ENCODE results near the gene ZBED5. TPM values are rescaled to one million over a fixed set of nuclear protein-coding genes. Genes with fewer than 3 reads are reported as not detected.
A peak's percentile ranks its signal among the peaks of the same experiment; 100 is the strongest.

The ZBED5 gene
- total and polyA plus RNA-seq, 2 of the 4 experiments (the other 2 are of a cell fraction): 28.2 to 30.8 TPM

DNA sequence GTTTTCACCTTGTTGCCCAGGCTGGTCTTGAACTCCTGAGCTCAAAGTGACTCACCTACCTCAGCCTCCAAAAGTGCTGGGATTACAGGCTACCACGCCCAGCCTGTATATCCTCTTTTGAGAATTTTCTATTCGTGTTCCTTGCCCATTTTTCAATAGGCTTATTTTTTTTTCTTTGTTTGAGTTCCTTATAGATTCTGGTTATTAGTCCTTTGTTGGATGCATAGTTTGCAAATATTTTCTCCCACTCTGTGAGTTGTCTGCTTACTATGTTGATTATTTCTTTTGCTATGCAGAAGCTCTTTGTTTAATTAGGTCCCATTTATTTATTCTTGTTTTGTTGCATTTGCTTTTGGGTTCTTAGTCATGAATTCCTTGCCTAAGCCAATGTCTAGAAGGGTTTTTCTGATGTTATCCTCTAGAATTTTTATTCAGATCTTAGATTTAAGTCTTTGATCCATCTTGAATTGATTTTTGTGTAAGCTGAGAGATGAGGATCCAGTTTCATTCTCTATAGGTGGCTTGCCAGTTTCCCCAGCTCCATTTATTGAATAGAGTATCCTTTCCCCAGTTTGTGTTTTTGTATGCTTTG lies 17.7 kb upstream of the ZBED5 start:
- H3K4me2 ChIP-seq (ENCODE audit: low read depth, low read length): peak overlapping the region; percentile 53; the same call in 1 of the 2 replicates
- in situ Hi-C loops (cut with MboI; ENCODE audit: low sequenced_read_pairs) (no loop called here), intact Hi-C loops (cut with micrococcal nuclease) (no loop called here), dilution Hi-C loops (cut with HindIII; ENCODE audit: low sequenced_read_pairs, unreplicated experiment) (no loop called here)
- peaks cover 3% of the 10 kb centered on the region; the same call in 1 of the 2 replicates for H3K9me1 ChIP-seq (ENCODE audit: insufficient read depth, low read length)
- no peaks in the 10 kb centered on the region for H4K20me1 ChIP-seq (ENCODE audit: insufficient read depth, low read length)
- peak overlapping the region; percentile 43; the same call in 1 of the 2 replicates for H2BK20ac ChIP-seq (ENCODE audit: low read depth, low read length)
- H2AK9ac ChIP-seq (replicated peaks; ENCODE audit: low read depth, low read length, poor library complexity): no peak overlapping the region
- no peak for DNase-seq
- peak overlapping the region; percentile 28; the same call in 1 of the 2 replicates for H3K4ac ChIP-seq (ENCODE audit: low read depth, low read length)
- peak overlapping the region in 1 of 2 experiments; percentile 37; a peak in 2 of 4 replicates for H4K8ac ChIP-seq (ENCODE audit: low read depth in 2 of 2, low read length in 2 of 2)
- no TSS peak for BruUV-seq (replicated peaks)
- peak overlapping the region; percentile 14; the same call in 1 of the 2 replicates for H4K91ac ChIP-seq (ENCODE audit: insufficient read depth, low read depth, low read length)
- ChIA-PET CTCF (interaction anchor here (1.6 kb wide), 1 partner anchor 31 kb away, joined by 3 read pairs; no protein-coding TSS in a partner anchor), POLR2A (ENCODE audit: unreplicated experiment) (no interaction called here)
- H3K23ac ChIP-seq (ENCODE audit: low read depth, low read length): no peak overlapping the region; the same call in 1 of the 2 replicates
- H2AFZ ChIP-seq (replicated peaks; ENCODE audit: low read length, poor library complexity): no peak overlapping the region
- H2BK5ac ChIP-seq (ENCODE audit: low read depth, low read length, poor library complexity, severe bottlenecking): peak overlapping the region; percentile 55
- peak overlapping the region; percentile 27; the same call in 1 of the 2 replicates for H3K14ac ChIP-seq (replicated peaks; ENCODE audit: low read depth, low read length)
- H2AK5ac ChIP-seq (ENCODE audit: low read depth, low read length): no peak overlapping the region; the same call in 1 of the 2 replicates
- H3K36me3 ChIP-seq (ENCODE audit: control insufficient read depth, insufficient read depth, low read length): no peaks in the 10 kb centered on the region
- H3K27me3 ChIP-seq (ENCODE audit: control insufficient read depth, insufficient read depth, low read length): no peaks in the 10 kb centered on the region
- TF ChIP-seq BHLHE40 (IDR thresholded peaks at IDR 0.05; ENCODE audit: low read depth, low read length) (no peak), MAFK (IDR thresholded peaks at IDR 0.05; ENCODE audit: low read depth, low read length) (no peak), CEBPB (IDR thresholded peaks at IDR 0.05; ENCODE audit: low read depth, low read length) (no peak), RAD21 (IDR thresholded peaks at IDR 0.05; ENCODE audit: low read length) (no peak), NFE2L2 (IDR thresholded peaks at IDR 0.05; ENCODE audit: low read depth, low read length) (no peak), RCOR1 (IDR thresholded peaks at IDR 0.05; ENCODE audit: insufficient replicate concordance, low read length) (no peak), MXI1 (IDR thresholded peaks at IDR 0.05; ENCODE audit: borderline replicate concordance, low read depth, low read length) (no peak)
- TF ChIP-seq, protein P1, sequence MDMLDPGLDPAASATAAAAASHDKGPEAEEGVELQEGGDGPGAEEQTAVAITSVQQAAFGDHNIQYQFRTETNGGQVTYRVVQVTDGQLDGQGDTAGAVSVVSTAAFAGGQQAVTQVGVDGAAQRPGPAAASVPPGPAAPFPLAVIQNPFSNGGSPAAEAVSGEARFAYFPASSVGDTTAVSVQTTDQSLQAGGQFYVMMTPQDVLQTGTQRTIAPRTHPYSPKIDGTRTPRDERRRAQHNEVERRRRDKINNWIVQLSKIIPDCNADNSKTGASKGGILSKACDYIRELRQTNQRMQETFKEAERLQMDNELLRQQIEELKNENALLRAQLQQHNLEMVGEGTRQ (IDR thresholded peaks at IDR 0.05; ENCODE audit: low read depth, low read length): no peak
- TF ChIP-seq, protein P2, sequence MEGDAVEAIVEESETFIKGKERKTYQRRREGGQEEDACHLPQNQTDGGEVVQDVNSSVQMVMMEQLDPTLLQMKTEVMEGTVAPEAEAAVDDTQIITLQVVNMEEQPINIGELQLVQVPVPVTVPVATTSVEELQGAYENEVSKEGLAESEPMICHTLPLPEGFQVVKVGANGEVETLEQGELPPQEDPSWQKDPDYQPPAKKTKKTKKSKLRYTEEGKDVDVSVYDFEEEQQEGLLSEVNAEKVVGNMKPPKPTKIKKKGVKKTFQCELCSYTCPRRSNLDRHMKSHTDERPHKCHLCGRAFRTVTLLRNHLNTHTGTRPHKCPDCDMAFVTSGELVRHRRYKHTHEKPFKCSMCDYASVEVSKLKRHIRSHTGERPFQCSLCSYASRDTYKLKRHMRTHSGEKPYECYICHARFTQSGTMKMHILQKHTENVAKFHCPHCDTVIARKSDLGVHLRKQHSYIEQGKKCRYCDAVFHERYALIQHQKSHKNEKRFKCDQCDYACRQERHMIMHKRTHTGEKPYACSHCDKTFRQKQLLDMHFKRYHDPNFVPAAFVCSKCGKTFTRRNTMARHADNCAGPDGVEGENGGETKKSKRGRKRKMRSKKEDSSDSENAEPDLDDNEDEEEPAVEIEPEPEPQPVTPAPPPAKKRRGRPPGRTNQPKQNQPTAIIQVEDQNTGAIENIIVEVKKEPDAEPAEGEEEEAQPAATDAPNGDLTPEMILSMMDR (conservative IDR thresholded peaks at IDR 0.05; ENCODE audit: low read depth, low read length): no peak
- TF ChIP-seq, protein P3, sequence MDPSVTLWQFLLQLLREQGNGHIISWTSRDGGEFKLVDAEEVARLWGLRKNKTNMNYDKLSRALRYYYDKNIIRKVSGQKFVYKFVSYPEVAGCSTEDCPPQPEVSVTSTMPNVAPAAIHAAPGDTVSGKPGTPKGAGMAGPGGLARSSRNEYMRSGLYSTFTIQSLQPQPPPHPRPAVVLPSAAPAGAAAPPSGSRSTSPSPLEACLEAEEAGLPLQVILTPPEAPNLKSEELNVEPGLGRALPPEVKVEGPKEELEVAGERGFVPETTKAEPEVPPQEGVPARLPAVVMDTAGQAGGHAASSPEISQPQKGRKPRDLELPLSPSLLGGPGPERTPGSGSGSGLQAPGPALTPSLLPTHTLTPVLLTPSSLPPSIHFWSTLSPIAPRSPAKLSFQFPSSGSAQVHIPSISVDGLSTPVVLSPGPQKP (IDR thresholded peaks at IDR 0.05; ENCODE audit: borderline replicate concordance, low read depth, low read length): no peak
- no peak overlapping the region for H3K4me3 ChIP-seq (ENCODE audit: insufficient read depth, low read depth, low read length)
- H3K79me1 ChIP-seq (ENCODE audit: low read depth in 1 of 2, low read length in 2 of 2): peaks cover 4 to 6% of the 10 kb centered on the region in 2 experiments; a peak in 3 of 4 replicates
- H4K5ac ChIP-seq (ENCODE audit: low read depth, low read length): peak overlapping the region; percentile 77; the same call in 1 of the 2 replicates
- H3K18ac ChIP-seq (ENCODE audit: low read depth, low read length): peak overlapping the region; percentile 70; the same call in 1 of the 2 replicates
- H3K9me3 ChIP-seq (ENCODE audit: control insufficient read depth, insufficient read depth, low read length): peaks cover 7% of the 10 kb centered on the region
- peak; percentile 35 for ATAC-seq (ENCODE audit: low read depth)
- H3K56ac ChIP-seq (ENCODE audit: extremely low read depth, insufficient read depth, low read length): no peak overlapping the region
- WGBS, 2 experiments (ENCODE audit: extremely low coverage in 2 of 2, insufficient read length in 1 of 2): no CpG with 5 or more reads among the region's 2 CpGs
- peak overlapping the region; percentile 70; the same call in 1 of the 3 replicates for H2BK15ac ChIP-seq (ENCODE audit: low read depth, low read length)
- H3K9ac ChIP-seq (ENCODE audit: low read depth, low read length): no peak overlapping the region
- peak overlapping the region; percentile 42 for H2BK120ac ChIP-seq (ENCODE audit: low read depth, low read length)
- H3K27ac ChIP-seq (ENCODE audit: insufficient read depth, low read length): no peak overlapping the region
- peaks cover 2% of the 10 kb centered on the region; the same call in 1 of the 2 replicates for H3K4me1 ChIP-seq (ENCODE audit: control insufficient read depth, insufficient read depth, low read length)
